D721Med (cell line): Measurements from ENCODE around the gene PAQR4.

Experiments used
- DNase-seq: peaks from one replicate; pipeline ENCODE4 v3.0.0; 2011; ENCODE audit warnings: low spot score; ENCODE audit not compliant: insufficient read length
- FAIRE-seq: peaks from 2 replicates; lab custom pipeline; 2011; peaks lifted over from hg19 to GRCh38; lab: Jason Lieb, UNC
- TF ChIP-seq, protein P1 (sequence below): IDR thresholded peaks from 2 replicates; pipeline ENCODE4 v1.5.1; 2012; ENCODE audit warnings: mild to moderate bottlenecking, control low read depth; ENCODE audit not compliant: insufficient read depth; ENCODE audit errors: missing control alignments

PAQR4 gene

GRCh38 chr16:3001316-3001715 is 32.2 kb downstream of the PAQR4 start:
- TF ChIP-seq, protein P1, sequence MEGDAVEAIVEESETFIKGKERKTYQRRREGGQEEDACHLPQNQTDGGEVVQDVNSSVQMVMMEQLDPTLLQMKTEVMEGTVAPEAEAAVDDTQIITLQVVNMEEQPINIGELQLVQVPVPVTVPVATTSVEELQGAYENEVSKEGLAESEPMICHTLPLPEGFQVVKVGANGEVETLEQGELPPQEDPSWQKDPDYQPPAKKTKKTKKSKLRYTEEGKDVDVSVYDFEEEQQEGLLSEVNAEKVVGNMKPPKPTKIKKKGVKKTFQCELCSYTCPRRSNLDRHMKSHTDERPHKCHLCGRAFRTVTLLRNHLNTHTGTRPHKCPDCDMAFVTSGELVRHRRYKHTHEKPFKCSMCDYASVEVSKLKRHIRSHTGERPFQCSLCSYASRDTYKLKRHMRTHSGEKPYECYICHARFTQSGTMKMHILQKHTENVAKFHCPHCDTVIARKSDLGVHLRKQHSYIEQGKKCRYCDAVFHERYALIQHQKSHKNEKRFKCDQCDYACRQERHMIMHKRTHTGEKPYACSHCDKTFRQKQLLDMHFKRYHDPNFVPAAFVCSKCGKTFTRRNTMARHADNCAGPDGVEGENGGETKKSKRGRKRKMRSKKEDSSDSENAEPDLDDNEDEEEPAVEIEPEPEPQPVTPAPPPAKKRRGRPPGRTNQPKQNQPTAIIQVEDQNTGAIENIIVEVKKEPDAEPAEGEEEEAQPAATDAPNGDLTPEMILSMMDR = no peak
- DNase-seq = no peak
- no peak for FAIRE-seq

- FAIRE-seq = no peak
- TF ChIP-seq, protein P1 = peak; percentile 61
- peak; percentile 94 for DNase-seq
These were observed 34.6 kb downstream of the PAQR4 start for GRCh38 chr16:3003582-3004270.

GRCh38 chr16:3004319-3004718 is 35.2 kb downstream of the PAQR4 start:
- TF ChIP-seq, protein P1 = no peak
- FAIRE-seq = no peak
- DNase-seq = no peak

DNA sequence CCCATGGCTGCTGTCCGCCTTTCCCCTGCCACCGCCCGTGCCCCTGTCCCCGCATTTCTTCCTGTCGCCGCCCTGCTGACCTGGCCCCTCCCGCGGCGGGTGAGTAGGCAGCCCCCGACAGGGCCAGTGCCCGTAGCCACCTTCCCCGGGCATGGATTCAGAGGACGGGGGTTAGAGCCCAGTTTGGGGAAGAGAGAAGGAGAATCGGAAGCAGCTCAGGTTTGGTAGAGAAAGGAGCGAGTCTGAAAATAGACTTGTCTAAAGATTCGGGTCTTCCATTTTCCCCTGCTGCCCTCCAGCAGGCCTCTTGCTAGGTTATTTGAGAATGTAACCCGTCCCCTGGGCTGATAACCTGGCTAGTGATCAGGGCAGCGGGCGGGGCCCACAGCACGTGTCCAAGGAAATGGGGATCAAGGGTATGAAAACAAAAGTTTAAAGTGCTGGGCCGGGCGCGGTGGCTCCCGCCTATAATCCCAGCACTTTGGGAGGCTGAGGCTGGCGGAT is 35.7 kb downstream of the PAQR4 start:
- FAIRE-seq (no peak), DNase-seq (no peak)
- TF ChIP-seq, protein P1 = no peak

DNA sequence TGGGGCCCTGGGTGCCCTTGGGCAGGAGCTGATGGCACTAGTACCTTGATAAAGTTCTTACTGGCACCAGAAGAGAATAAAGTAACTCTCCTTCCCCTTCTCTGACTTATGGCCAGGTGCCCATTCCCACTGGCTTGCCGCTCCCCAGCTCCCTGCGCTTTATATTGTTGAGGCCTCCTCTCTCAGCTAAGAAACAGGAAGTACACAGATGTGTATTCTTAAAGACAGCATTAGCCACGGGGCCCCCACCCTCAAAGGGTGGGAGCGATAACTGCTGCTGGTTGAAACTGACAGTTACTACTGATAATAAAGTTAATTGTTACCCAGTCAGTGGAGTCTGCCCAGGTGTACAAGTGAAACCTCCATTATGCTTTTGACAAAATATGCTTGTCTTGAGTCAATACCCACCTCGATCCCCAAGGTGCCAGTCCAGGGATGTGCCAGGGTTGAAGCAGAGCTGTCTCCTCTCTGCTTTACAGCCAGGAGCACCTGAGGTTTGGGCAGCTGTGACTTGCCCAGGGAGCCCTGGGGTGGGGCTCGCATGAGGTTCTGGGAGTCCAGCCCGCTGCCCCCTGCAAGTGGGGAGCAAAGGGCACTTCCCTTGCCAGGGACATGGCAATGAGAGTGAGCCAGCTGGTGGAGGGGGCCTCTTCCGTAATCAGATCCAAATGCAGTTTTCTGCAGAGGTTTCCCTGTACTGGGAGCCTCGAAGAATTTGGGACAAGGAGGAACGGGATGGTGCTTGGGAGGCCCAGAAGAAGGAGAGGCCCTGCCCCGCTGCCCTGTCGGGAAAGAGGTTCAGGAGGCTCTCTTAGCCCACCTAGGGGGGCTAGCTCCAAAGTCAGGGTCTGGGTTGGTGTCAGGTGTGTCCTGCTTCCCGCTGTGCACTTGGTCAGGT is 38.2 kb downstream of the PAQR4 start:
- FAIRE-seq = no peak
- no peak for DNase-seq
- TF ChIP-seq, protein P1 = no peak

GRCh38 chr16:3007957-3008689 is 39.0 kb downstream of the PAQR4 start:
- FAIRE-seq = no peak
- no peak for DNase-seq
- TF ChIP-seq, protein P1 = no peak
